SK-N-MC (cell line): ENCODE data around the gene SLC5A2.
"Not testable (repeated sequence)": the region's sequence is repeated elsewhere in the genome, so short reads cannot be mapped to it uniquely, and the experiment has no call there.

Source experiments
- DNase-seq: peaks from one replicate; pipeline ENCODE4 v3.0.0-alpha.2; 2011; ENCODE audit warnings: low read depth, low spot score
- H3K27ac ChIP-seq: fragments of 200-600 bp; sonication (generic); 2 replicates; pipeline ENCODE4 v1.5.1; 2016; ENCODE audit warnings: mixed run types
- H3K36me3 ChIP-seq: fragments of 200-600 bp; sonication (generic); 2 replicates; pipeline ENCODE4 v1.6.1; 2017; ENCODE audit warnings: antibody characterized with exemption, low read length, mixed read lengths; ENCODE audit not compliant: insufficient read depth
- H3K4me3 ChIP-seq: fragments of 200-600 bp; sonication (generic); 2 replicates; pipeline ENCODE4 v1.5.1; 2016
- H3K9ac ChIP-seq: fragments of 200-600 bp; sonication (generic); 2 replicates; pipeline ENCODE4 v1.8.0; 2017; ENCODE audit warnings: mixed run types, mixed read lengths; ENCODE audit not compliant: insufficient read length
- H3K9me3 ChIP-seq: fragments of 200-600 bp; sonication (generic); 2 replicates; pipeline ENCODE4 v1.6.1; 2017; ENCODE audit warnings: low read depth, mild to moderate bottlenecking, antibody characterized with exemption, low read length, moderate library complexity, mixed read lengths
- EZH2 ChIP-seq: fragments of 200-600 bp; sonication (generic); IDR thresholded peaks from one replicate; pipeline ENCODE4 v1.6.1; 2017; ENCODE audit warnings: antibody characterized with exemption
- FOXP2 ChIP-seq: optimal IDR thresholded peaks from 2 replicates; pipeline ENCODE3; 2011; ENCODE audit warnings: mild to moderate bottlenecking, moderate library complexity; ENCODE audit not compliant: insufficient read depth; ENCODE audit errors: extremely low read length, control extremely low read depth
- POLR2AphosphoS5 ChIP-seq: IDR thresholded peaks from 2 replicates; pipeline ENCODE4 v1.6.1; 2012; ENCODE audit warnings: mild to moderate bottlenecking, low read depth, low read length, borderline replicate concordance

The SLC5A2 gene

DNA sequence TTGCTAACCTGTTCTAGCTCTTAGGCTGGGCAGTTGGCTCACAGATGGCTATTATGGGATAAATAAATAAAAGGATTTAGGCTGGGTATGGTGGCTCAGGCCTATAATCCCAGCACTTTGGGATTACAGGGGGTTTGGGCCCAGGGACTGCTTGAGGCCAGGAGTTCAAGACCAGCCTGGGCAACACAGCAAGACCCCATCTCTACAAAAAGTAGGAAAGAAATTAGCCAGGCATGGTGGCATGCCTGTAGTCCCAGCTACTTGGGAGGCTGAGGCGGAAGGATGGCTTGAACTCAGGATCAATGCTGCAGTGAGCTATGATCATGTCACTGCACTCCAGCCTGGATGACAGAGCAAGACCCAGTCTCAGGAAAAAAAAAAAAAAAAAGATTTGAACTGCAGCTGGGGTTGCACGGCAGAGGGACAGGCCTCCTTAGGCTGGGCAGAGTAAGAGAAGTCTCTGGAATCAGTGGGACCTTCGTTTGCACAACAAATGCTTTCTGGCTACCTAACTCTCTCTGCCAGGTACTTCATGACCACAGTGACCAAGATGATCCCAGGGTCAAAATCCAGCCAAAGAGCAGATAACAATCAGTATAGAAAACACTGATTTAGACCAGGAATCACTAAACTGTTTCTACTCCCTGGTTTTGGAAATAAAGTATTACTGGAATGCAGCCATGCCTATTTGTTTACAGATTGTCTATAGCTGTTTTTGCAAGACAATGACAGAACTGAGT, 18.5 kb downstream of the SLC5A2 start:
- Histone ChIP-seq H3K9me3 (no peaks in the 10 kb centered on the region), H3K9ac (no peak overlapping the region), H3K4me3 (no peak overlapping the region), H3K27ac (no peak overlapping the region), H3K36me3 (no peaks in the 10 kb centered on the region; the same call in 1 of the 2 replicates)
- no peak for DNase-seq
- TF ChIP-seq POLR2AphosphoS5, result no peak
- TF ChIP-seq FOXP2, result no peak
- TF ChIP-seq EZH2, result no peak

- no peak overlapping the region for H3K9ac ChIP-seq
- no peaks in the 10 kb centered on the region; the same call in 1 of the 2 replicates for H3K36me3 ChIP-seq
- no peak for DNase-seq
- no peaks in the 10 kb centered on the region for H3K9me3 ChIP-seq
- TF ChIP-seq POLR2AphosphoS5, result no peak
- no peak for TF ChIP-seq FOXP2
- no peak for TF ChIP-seq EZH2
- H3K4me3 ChIP-seq, result no peak overlapping the region
- H3K27ac ChIP-seq, result no peak overlapping the region
Measured at GRCh38 chr16:31501966-31502348, 19.0 kb downstream of the SLC5A2 start.

GRCh38 chr16:31502981-31503380, 20.1 kb downstream of the SLC5A2 start:
- H3K9me3 ChIP-seq, result no peaks in the 10 kb centered on the region
- H3K27ac ChIP-seq, result no peak overlapping the region
- no peak for TF ChIP-seq FOXP2
- TF ChIP-seq POLR2AphosphoS5, result no peak
- TF ChIP-seq EZH2, result no peak
- no peak overlapping the region for H3K4me3 ChIP-seq
- no peaks in the 10 kb centered on the region; the same call in 1 of the 2 replicates for H3K36me3 ChIP-seq
- no peak for DNase-seq
- no peak overlapping the region for H3K9ac ChIP-seq

- not testable (repeated sequence) for H3K27ac ChIP-seq, H3K4me3 ChIP-seq, H3K36me3 ChIP-seq, H3K9ac ChIP-seq, H3K9me3 ChIP-seq, DNase-seq
Measured at GRCh38 chr16:31503555-31503954, 20.6 kb downstream of the SLC5A2 start.

DNA sequence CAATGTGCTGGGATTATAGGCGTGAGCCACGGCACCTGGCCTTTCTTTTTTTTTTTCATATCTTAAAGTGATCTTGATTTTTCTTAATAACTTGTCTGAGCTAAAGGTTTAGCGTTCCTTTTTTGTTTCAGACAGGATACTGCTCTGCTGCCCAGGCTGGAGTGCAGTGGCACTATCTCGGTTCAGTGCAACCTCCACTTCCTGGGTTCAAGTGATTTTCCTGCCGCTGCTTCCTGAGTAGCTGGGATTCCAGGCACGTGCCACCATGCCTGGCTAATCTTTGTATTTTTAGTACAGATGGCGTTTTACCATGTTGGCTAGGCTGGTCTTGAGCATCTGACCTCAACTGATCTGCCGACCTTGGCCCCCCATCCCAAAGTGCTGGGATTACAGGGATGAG, 21.2 kb downstream of the SLC5A2 start:
- Histone ChIP-seq H3K27ac (no peak overlapping the region), H3K9ac (no peak overlapping the region), H3K36me3 (no peaks in the 10 kb centered on the region; the same call in 1 of the 2 replicates), H3K9me3 (no peaks in the 10 kb centered on the region), H3K4me3 (no peak overlapping the region)
- no peak for TF ChIP-seq POLR2AphosphoS5
- TF ChIP-seq EZH2, result no peak
- DNase-seq, result no peak

- H3K9ac ChIP-seq, result no peak overlapping the region
Measured at GRCh38 chr16:31505483-31505882, 22.6 kb downstream of the SLC5A2 start.

GRCh38 chr16:31507617-31507928, 24.6 kb downstream of the SLC5A2 start:
- H3K27ac ChIP-seq, result no peak overlapping the region
- H3K36me3 ChIP-seq, result no peaks in the 10 kb centered on the region
- no peaks in the 10 kb centered on the region for H3K9me3 ChIP-seq
- TF ChIP-seq FOXP2 (no peak), EZH2 (no peak), POLR2AphosphoS5 (no peak)
- DNase-seq, result no peak
- peak overlapping the region; percentile 98 for H3K9ac ChIP-seq
- H3K4me3 ChIP-seq, result peak overlapping the region; percentile 95

More at GRCh38 chr16:31505483-31505882, 22.6 kb downstream of the SLC5A2 start:
- H3K27ac ChIP-seq, result no peak overlapping the region
- no peak for TF ChIP-seq EZH2
- TF ChIP-seq POLR2AphosphoS5, result no peak
- no peak for TF ChIP-seq FOXP2
- H3K4me3 ChIP-seq, result no peak overlapping the region
- H3K9me3 ChIP-seq, result no peaks in the 10 kb centered on the region
- no peak for DNase-seq
- no peaks in the 10 kb centered on the region for H3K36me3 ChIP-seq

DNA sequence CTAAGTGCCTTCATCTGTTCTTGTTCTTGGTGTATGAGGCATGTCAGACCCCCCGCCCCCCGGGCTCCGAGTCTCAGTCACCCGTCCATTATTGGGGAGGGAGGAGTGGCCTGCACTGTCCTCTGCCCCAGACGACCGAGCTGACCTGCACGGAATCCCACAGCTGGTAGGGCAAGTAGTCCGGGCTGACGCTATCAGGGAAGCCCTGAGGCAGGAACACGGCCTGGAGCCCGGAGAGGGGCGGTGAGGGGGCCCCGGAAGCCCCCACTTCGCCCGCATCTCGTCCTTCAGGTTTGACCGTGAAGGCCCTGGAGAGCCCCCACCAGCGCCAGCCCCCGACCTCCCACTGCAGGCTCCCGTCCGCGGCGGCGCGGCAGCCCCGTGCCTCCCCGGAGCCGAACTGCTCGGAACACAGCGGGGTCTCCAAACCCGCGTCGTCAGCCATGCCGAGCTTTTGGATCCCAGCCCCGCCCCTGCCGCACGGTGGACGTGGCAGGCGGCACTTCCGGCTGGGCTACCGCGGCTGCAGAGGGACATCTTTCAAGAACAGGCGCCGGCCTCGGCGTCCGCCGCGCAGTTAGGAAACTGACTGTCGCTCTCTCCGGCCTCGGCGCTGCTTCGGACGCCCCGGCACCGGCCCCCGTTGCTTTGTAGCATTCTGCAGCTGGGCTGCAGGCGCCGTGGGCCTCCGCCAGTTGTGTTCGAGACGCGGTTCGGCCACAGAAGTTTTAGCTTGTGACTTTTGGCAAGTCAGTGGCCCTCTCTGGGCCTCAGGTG, 25.2 kb downstream of the SLC5A2 start, which contains the start of gene RUSF1:
TSS of gene RUSF1 (minus strand) at position 463 of the 777 bp plus-strand sequence. CDS start at position 445, 18 bp downstream.
- Histone ChIP-seq H3K9me3 (no peaks in the 10 kb centered on the region), H3K27ac (peak within 1 kb of the TSS; percentile 73), H3K36me3 (no peaks in the 10 kb centered on the region), H3K4me3 (peak within 1 kb of the TSS; percentile 95), H3K9ac (peak within 1 kb of the TSS; percentile 98)
- DNase-seq, result peak; percentile 35
- TF ChIP-seq FOXP2 (peak; percentile 68), EZH2 (no peak), POLR2AphosphoS5 (peak; percentile 90; the same call in 1 of the 2 replicates)

DNA sequence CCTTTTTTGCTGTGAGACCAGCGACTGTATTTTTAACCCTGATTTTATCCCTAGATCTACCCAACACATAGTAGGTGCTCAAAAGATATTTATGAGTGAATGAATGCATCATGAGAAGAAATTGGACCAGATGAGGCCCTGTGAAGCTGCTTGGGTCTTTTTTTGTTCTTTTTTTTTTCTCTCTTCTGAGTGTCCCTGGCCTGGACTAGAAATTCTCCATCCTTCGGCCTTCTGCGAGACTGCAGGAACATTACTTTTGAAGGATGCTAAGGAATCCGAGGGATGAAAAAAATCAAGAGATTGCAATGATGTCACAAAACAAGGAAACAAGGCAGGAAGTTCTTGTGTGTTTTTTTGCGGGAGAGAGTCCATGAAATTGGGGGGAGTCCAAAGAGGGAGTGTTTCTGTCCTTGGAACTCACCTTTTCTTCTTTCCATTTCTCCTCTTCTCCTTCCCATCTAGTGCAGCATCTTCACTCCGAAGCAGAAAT, 25.8 kb downstream of the SLC5A2 start:
- no peak for TF ChIP-seq EZH2
- no peak for TF ChIP-seq FOXP2
- TF ChIP-seq POLR2AphosphoS5, result no peak
- Histone ChIP-seq H3K36me3 (no peaks in the 10 kb centered on the region), H3K9me3 (no peaks in the 10 kb centered on the region), H3K27ac (peak overlapping the region; percentile 73), H3K9ac (peak overlapping the region; percentile 98), H3K4me3 (peak overlapping the region; percentile 95)
- DNase-seq, result no peak
